Measurements from ENCODE around the gene IGF2BP2.
A peak's percentile ranks its signal among the peaks of the same experiment; 100 is the strongest.
"Not testable (repeated sequence)": the region's sequence is repeated elsewhere in the genome, so short reads cannot be mapped to it uniquely, and the experiment has no call there.

Gene IGF2BP2

DNA sequence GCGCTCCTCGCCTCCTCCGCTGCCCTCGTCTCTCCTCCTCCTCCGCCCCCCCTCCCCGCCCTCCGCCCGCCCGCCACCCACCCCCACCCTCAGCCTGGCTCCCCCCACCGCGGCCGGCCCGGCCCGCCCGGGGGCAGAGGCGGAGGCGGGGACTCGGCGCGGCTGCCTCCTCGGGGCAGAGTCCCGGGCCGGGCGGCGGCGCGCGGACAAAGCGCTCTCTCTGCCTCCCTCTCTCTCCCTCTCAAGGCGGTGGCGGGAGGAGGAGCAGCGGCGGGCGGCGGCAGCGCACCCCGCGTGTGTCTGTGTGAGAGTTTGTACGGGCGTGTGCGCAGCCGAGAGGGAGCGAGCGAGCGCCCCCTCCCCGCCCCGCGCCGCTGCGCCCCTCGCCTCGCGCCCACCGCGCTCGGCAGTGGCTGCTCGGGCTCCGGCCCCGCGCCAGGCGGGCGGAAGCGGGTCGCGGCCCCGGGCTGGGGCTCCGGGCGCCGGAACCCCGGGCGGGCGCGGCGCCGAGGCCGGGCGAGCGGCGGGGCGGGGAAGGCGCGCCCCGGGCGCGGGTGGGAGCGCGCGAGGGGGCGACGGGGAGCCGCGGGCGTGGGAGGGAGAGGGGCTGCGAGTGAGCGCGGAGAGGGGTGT, at the start of gene IGF2BP2:
IGF2BP2 (minus strand) TSS at position 37 of the 633 bp plus-strand sequence. CDS start 82 bp downstream, outside the sequence.
- peak; percentile 79 for DNase-seq (ENCODE audit: low spot score)

DNA sequence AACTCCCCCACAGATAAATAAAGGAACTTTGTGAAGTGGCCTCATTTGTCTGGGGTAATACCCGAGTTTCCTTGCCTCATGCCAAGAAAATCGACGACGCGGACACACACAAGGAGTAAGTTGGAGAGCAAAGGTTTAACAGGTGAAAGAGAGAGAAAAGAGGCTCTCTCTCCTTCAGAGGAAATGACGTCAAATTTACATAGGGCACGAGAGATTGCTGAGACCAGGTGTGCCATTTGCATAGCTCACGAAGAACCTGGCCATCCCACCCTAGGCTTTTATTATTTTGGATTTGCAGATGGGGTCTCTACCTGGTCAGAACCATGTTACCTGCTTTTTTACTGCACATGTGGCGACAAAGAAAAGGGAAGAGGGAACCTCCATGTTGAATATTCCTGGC, 49.3 kb upstream of the IGF2BP2 start:
- DNase-seq (ENCODE audit: low spot score), result no peak

DNA sequence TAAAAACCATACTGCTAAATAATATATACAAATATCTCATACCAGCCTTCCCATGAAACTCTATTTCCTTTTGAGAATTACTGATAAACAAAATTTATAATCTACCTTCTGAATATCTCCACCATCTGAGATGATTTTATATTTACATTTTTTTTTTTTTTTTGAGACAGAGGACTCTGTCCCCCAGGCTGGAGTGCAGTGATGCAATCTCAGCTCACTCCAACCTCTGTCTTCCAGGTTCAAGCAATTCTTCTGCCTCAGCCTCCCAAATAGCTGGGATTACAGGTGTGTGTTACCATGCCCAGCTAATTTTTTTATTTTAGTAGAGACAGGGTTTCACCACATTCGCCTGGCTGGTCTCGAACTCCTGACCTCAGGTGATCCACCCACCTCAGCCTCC, 42.8 kb upstream of the IGF2BP2 start:
- no peak for DNase-seq (ENCODE audit: low spot score)

DNA sequence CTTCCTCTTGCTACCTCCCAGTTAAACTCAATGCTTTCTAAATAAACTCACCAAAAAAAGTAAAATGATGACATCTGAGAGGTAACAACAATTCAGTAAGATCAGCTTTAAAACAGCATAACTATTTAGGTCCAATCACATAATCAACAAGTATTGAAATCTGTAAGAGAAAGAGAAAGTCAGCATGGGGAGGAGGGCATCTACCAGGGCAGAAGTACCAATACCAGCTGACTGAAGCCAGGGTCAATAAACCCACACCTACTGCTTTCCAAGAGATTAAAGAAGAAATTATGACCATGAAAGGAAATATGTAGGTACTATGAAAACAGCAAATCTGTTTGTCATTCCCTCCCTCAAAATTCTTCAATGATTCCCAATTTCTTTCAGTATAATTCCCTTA, 42.2 kb upstream of the IGF2BP2 start:
- DNase-seq (ENCODE audit: low spot score), result no peak

DNA sequence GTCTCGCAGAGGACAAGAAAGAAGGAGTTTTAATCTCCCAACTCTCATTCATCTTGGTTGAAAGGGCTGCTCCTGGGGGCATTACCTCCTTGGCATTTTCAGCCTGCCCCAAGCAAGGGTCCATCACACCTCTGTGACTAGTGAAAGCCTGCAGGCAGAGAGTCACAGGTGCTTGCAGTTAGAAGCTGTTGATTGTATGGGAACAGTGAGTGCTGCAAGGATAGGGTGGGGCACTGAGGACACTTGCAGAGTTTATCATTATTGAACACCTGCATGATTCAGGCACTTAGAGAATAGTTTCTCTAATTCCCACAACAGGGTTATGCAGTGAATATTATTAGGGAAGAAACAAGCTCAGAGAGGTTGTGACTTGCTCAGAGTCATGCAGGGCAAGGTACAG, 41.7 kb upstream of the IGF2BP2 start:
- DNase-seq (ENCODE audit: low spot score), result no peak

DNA sequence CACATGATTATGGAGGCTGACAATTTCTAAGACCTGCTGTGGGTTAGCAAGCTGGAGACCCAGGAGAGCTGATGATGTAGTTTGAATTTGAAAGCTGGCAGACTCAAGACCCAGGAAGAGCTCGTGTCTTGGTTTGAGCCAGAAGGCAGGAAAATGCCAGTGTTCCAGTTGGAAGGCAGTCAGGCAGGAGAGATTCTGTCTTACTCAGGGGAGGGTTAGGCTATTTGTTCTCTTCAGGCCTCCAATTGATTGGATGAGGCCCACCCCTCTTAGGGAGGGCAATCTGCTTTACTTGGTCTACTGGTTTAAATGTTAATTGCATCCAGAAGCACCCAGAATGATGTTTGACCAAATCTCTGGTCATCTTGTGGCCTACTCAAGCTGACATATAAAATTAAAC, 40.4 kb upstream of the IGF2BP2 start:
- no peak for DNase-seq (ENCODE audit: low spot score)

DNA sequence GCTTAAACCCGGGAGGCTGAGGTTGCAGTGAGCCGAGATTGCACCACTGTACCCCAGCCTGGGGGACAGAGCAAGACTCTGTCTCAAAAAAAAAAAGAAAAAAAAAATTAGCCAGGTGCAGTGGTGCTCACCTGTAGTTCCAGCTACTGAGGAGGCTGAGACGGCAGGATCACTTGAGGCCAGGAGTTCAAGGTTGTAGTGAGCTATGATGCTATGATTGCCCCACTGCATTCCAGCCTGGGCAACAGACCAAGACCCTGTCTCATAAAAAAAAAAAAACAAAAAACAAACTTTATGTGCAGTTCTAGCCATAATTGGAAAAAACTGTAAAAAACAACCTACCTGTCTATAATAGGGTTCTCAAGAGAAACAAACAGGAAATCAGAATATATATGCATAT, 39.9 kb upstream of the IGF2BP2 start:
- DNase-seq (ENCODE audit: low spot score), result no peak

DNA sequence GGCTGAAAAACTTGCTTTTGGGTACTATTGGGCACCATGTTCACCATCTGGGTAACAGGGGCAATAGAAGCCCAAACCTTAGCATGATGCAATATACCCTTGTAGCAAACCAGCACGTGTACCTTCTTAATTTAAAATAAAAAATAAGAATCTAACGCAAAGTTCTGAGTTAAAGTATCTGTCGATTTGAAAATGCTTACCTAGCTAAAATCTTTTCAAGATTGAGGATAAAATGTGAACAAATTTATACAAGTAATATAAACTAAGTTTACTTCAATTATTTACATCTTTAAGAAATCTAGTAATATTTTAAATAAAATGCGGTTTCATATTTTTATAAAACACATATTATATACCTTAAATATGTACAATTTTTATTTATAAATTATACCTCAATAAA, 38.1 kb upstream of the IGF2BP2 start:
- no peak for DNase-seq (ENCODE audit: low spot score)

DNA sequence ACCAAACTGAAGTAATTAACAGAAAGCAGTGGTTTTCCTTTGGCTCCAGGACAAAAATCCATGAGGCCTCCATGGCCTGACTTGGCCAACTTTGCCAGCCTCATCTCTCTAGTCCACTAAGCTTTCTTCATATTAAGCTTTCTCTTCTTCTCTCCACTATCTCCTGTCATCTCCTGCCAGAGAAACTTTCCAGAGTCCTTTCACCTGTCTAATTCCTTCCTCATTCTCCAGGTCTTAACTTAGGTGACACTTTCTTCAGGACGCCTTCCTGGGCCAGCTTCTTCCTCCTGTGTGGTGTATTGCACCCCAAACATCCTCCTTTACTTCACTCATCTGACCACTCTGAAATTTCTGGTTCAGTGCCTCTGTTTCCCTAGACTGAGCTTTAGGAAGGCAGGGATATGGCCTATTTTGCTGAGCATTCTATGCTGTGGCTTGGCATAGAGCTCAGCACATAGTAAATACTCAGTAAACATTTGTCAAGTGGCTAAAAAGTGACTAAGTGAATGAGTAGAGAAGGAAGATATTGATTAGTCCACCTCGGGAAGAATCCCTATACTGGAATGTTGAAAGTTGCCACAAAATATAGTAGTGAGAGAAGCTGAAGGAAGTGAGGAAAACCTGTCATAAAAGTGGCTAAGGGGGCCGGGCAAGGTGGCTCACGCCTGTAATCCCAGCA, 34.6 kb upstream of the IGF2BP2 start:
- no peak for DNase-seq (ENCODE audit: low spot score)

DNA sequence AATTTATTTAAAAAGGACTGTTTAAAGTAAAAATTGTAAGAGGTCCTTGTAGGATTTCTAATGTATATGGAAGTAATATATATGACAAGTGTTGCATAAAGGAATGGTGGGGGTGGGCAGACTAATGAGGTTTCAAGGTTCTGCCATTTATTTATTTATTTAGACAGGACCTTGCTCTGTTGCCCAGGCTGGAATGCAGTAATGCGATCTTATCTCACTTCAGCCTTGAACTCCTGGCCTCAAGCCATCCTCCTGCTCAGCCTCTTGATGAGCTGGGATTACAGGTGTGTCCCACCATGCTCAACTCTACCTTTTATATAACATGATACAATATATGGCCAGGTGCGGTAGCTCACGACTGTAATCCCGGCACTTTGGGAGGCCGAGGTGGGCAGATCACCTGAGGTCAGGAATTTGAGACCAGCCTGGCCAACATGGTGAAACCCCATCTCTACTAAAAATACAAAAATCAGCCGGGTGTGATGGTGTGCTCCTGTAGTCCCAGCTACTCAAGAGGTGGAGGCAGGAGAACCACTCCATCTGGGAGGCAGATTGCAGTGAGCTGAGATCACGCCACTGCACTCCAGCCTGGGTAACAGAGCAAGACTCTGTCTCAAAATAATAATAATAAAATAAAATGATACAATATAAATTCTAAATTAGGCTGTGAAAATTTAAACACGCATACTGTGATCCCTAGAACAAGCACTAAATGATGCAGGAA, 33.8 kb upstream of the IGF2BP2 start:
- no peak for DNase-seq (ENCODE audit: low spot score)

DNA sequence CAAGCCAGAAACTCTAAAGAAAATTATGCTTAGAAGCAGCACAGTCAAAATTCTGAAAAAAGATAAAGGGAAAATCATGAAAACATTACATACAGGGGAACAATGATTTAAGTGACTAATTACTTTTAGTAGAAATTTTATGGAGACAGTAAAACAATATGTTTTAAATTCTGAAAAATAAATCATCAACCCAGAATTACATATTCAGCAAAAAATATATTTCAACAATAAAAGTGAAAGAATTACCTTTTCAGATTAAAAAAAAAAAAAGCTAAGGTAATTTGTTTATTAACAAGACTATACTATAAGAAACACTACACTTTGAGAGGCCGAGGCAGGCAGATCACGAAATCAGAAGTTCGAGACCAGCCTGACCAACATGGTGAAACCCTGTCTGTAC, 32.4 kb upstream of the IGF2BP2 start:
- no peak for DNase-seq (ENCODE audit: low spot score)

DNA sequence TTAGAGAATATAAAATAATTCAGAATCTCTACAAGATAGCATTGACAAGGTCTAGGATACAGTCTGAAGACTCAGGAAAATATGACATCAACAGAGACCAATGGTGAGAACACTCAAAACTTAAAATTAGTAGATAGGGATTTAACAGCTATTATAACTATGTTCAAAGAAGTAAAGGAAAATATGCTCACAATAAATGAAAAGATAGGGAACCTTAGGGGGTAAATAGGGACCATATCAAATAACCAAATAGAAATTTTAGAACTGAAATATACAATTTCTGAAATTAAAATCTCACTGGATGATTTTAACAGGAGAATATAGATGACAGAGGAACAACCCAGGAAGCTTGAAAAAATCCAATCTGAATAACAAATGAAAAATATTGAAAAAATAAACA, 31.8 kb upstream of the IGF2BP2 start:
- no peak for DNase-seq (ENCODE audit: low spot score)

DNA sequence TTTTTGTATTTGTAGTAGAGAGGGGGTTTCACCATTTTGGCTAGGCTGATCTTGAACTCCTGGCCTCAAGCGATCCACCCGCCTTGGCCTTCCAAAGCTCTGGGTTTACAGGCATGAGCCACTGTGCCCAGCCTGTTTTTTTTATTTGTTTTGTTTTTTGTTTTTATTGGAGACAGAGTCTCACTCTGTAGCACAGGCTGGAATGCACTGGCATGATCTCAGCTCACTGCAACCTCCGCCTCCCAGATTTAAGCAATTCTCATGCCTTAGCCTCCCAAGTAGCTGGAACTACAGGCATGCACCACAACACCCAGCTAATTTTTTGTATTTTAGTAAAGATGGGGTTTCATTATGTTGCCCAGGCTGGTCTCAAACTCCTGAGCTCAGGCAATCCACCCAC, 28.9 kb upstream of the IGF2BP2 start:
- not testable (repeated sequence) for DNase-seq (ENCODE audit: low spot score)

DNA sequence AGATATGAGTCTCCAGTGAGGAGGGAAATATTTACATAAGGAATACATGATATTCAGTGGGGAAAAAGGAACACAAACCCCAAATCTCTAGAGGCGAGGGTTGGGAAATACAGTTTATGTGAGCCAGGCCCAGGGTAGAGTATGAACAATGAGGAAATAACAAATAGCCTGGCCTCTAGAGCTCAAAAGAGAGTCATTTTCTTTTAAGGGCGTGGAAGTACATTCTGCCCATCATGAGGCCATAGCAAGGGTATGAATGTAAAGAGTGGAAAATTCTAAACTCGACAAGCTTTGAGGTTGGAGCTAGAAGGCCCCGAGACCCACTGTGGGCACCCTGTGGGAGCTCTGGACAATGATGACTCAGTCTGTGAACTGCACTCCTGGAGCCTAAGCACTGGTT, 27.8 kb upstream of the IGF2BP2 start:
- DNase-seq (ENCODE audit: low spot score), result no peak

DNA sequence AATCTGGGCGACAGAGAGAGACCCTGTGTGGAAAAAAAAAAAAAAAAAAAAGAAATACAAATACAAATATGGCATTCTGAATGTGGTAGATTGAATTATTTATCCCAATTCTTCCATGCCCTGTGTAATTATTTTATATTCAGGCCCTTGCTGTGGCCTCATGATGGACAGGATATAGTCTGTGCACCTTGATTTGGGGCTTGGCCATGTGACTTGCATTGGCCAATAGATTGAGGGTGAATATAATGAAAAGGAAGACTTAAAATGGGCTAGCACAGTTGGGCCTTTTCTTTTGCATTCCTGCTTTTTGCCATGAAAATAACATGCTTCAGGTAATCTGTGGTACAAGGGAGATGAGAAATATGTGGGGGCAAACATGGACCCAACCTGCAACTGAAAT, 27.1 kb upstream of the IGF2BP2 start:
- no peak for DNase-seq (ENCODE audit: low spot score)

DNA sequence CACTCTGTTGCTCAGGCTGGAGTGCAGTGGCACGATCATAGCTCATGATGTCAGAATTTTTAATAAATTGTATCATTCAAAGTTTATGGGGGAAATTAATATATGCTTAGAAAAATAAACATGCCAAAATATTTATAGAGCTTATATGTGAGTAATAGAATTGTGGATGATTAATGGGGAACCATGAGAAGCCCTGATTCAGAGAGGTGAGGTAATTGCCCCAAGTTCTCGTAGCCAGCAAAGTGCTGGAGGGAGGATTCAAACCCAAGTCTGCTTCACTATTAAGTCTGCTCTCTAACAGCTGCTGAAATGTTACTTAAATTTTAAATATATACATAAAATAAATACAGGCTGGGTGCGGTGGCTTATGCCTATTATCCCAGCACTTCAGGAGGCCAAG, 26.2 kb upstream of the IGF2BP2 start:
- DNase-seq (ENCODE audit: low spot score), result no peak

DNA sequence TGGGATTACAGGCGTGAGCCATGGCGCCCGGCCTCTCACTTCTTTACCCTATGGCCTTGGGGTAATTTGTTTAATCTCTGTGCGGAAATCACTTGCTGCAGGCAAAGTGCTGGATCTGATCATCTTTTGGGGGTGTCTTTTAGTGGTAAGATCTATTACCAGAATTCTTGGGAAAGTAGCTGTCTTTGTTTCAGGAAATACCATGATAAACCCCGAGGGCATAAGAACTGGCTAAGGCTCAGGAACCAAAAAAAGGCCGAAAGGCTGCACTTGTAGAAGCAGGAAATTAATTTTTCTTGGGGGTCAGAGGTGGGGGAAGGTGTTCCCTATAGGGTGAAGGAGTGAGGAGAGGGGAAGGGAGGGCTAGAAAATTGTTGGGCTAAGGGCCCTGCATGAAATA, 22.7 kb upstream of the IGF2BP2 start:
- DNase-seq (ENCODE audit: low spot score), result no peak

DNA sequence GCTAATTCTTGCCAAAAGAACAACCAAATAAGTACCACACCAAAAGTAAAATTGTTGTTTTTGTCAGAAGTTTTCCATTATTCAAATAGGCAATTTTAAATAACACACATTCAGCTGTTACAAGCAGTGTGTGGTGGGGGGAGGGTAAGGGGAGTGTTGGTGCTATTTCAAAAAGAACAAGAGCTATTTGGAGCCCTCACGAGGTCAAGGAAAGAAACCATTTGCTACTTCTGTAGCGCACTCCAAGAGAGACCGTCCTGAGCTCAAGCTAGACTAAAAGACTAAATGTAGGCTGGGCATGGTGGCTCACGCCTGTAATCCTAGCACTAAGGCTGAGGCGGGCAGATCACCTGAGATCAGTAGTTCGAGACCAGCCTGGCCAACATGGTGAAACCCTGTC, 21.2 kb upstream of the IGF2BP2 start:
- no peak for DNase-seq (ENCODE audit: low spot score)

DNA sequence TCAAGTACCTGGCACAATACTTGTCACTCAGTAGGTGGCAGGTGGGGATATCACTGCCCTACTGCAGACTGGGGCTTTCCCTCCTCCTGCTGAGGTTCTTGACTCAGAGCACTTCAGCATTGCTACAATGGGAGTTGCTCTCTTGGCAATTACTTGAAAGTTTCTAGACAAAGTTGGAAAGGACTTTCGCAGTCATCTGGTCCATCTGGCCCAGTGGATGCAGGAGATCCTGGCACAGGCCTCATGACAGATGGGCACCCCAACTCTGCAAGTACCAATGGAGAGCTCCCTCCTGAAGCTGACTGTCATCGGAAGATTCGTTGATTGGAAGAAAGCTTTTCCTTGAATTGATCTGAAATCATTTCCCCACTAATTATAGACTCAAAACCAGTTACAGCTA, 19.2 kb upstream of the IGF2BP2 start:
- DNase-seq (ENCODE audit: low spot score), result no peak

DNA sequence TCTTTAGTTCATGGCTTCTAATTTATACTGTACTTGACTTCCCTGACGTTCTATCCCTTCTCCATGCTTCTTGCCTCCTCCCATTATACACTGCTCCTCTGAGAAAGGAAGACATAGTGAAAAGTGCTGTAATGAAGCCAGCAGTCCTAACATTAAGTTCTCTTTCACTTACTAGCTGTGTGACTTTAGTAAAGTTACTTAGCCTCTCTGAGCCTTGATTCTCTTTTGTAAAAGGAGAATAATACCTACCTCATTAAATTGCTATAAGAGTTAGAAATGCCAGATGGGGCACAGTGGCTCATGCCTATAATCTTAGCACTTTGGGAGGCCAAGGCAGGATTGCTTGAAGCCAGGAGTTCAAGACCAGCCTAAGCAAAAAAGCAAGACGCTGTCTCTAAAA, 18.8 kb upstream of the IGF2BP2 start:
- DNase-seq (ENCODE audit: low spot score), result no peak

DNA sequence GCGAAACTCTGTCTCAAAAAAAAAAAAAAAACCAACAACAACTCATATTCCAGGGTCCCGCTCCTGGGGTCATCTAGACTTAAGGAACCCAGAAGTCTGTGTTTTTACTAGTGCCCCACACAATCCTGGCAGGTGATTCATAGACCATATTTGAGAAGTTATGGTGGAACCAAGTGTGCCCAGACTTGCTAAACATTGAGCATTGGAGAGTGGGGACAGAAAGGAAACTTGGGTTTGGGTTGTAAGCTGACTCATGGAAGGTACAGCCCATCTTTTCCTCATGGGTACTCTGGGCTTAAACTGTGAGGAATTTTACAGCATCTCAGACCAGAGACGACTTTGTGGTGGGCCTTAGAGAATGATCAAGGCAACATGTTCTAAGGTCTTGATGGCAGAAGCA, 18.3 kb upstream of the IGF2BP2 start:
- DNase-seq (ENCODE audit: low spot score), result no peak

DNA sequence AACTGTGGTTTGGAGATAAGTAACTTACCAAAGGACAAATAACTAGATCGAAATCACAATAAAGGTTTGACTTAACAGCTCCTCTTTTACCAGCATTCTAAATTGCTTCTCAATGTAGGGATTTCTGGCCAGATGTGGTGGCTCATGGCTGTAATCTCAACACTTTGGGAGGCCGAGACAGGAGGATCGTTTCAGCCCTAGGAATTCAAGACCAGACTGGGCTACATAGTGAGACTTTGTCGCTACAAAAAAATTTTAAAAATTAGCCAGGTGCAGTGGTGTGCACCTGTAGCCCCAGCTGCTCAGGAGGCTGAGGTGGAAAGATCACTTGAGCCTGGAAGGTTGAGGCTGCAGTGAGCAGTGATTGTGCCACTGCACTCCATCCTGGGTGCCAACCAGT, 17.4 kb upstream of the IGF2BP2 start:
- no peak for DNase-seq (ENCODE audit: low spot score)

DNA sequence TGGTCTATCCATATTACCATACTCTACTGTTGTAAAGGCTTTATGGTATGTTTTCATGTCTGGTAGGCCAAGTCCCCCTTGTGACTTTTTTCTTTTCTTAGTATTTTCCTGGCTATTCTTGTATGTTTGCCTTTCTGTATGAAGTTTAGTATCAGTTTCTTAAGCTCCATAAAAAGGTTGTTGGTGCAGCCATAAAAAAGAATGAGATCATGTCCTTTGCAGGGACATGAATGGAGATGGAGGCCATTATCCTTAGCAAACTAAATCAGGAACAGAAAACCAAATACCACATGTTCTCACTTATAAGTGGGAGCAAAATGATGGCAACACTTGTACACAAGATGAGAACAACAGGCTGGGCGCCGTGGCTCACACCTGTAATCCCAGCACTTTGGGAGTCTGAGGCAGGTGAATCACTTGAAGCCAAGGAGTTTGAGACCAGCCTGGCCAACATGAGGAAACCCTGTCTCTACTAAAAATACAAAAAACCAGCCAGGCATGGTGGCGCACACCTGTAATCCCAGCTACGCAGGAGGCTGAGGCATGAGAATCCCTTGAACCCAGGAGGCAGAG, 13.7 kb upstream of the IGF2BP2 start:
- DNase-seq (ENCODE audit: low spot score), result not testable (repeated sequence)

Measured in D341Med (cell line).